Progenitor cell of endocrine pancreas (in vitro differentiated cells): ENCODE data around the gene LYRM2. TPM values are rescaled to one million over a fixed set of nuclear protein-coding genes. Genes with fewer than 3 reads are reported as not detected.

Experiments
- DNase-seq: peaks from one replicate; pipeline ENCODE4 v3.0.0; 2021; ENCODE audit warnings: low spot score; ENCODE audit not compliant: unreplicated experiment
- H3K27ac Mint-ChIP-seq: 2 replicates; pipeline ENCODE4 v1.8.0; 2021; ENCODE audit warnings: mild to moderate bottlenecking, moderate library complexity, mixed read lengths
- H3K27me3 Mint-ChIP-seq: 2 replicates; pipeline ENCODE4 v1.8.0; 2021; ENCODE audit warnings: mixed read lengths
- H3K36me3 Mint-ChIP-seq: 2 replicates; pipeline ENCODE4 v1.8.0; 2022; ENCODE audit warnings: mixed read lengths; ENCODE audit not compliant: insufficient read depth
- H3K4me1 Mint-ChIP-seq: 2 replicates; pipeline ENCODE4 v1.8.0; 2021; ENCODE audit warnings: low read depth, mixed read lengths
- H3K4me3 Mint-ChIP-seq: 2 replicates; pipeline ENCODE4 v1.8.0; 2021; ENCODE audit warnings: low read depth, mild to moderate bottlenecking, moderate library complexity, mixed read lengths
- H3K9me3 Mint-ChIP-seq: 2 replicates; pipeline ENCODE4 v1.8.0; 2021; ENCODE audit warnings: low read depth, mixed read lengths
- total RNA-seq: library from RNA; stranded (reverse); gene quantifications from 2 replicates; pipeline ENCODE4 v1.2.1, GENCODE V29; 2021
- TF ChIP-seq, protein P1 (sequence below): fragments of 200-600 bp; sonication (generic); IDR thresholded peaks from one replicate; pipeline ENCODE4 v1.5.0; 2021; ENCODE audit warnings: antibody characterized with exemption, mild to moderate bottlenecking; ENCODE audit not compliant: unreplicated experiment

Gene LYRM2
- total RNA-seq, 1 donor from 2014 or later, result 46.5 TPM

DNA sequence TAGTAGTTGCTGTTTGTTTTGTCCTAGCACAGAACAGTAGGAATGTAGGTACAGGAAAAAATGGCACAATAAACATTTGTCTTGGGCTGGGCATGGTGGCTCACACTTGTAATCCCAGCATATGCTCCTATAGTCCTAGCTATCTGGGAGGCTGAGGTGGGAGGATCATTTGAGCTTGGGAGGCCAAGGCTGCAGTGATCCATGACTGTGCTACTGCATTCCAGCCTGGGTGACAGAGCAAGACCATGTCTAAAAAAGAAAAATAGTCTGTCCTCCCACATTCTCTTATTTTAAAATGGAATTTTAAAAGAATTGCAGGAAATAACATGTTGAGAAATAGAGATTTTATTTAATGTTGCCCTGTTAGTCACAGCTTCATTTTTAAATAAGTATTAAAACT is 117.8 kb downstream of the LYRM2 start:
- no peak overlapping the region for H3K4me3 Mint-ChIP-seq
- no peak for DNase-seq
- H3K36me3 Mint-ChIP-seq, result no peaks in the 10 kb centered on the region
- no peak overlapping the region for H3K27ac Mint-ChIP-seq
- peaks cover 6% of the 10 kb centered on the region for H3K4me1 Mint-ChIP-seq
- H3K27me3 Mint-ChIP-seq, result no peaks in the 10 kb centered on the region
- H3K9me3 Mint-ChIP-seq, result no peaks in the 10 kb centered on the region
- TF ChIP-seq, protein P1, sequence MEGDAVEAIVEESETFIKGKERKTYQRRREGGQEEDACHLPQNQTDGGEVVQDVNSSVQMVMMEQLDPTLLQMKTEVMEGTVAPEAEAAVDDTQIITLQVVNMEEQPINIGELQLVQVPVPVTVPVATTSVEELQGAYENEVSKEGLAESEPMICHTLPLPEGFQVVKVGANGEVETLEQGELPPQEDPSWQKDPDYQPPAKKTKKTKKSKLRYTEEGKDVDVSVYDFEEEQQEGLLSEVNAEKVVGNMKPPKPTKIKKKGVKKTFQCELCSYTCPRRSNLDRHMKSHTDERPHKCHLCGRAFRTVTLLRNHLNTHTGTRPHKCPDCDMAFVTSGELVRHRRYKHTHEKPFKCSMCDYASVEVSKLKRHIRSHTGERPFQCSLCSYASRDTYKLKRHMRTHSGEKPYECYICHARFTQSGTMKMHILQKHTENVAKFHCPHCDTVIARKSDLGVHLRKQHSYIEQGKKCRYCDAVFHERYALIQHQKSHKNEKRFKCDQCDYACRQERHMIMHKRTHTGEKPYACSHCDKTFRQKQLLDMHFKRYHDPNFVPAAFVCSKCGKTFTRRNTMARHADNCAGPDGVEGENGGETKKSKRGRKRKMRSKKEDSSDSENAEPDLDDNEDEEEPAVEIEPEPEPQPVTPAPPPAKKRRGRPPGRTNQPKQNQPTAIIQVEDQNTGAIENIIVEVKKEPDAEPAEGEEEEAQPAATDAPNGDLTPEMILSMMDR, result no peak

DNA sequence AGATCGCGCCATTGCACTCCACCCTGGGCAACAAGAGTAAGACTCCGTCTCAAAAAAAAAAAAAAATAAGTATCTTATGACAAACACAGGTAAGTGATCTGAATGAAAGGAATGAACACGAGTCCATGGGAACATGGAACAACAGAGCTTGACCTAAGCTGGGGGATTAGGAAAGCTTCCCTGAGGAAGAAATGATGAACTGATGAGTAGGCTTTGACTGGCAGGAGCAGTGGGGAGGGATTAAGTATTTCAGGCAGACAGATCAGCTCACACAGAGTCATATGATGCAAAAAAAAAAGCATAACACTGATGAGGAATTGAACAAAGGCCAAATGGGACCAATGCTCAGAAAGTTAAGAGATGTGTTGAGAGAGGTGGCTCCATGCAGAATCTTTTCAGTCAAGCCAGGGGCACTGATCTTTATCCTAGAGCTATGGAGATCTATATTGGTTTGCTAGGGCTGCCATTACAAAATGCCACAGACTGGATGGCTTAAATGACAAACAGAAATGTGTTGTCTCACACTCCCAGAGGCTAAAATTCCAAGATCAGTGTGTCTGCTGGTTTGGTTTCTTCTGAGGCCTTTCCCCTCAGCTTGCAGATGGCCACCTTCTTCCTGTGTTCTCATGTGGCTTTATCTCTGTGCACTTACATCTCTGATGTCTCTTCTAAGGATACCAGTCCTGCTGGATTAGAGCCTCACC is 120.0 kb downstream of the LYRM2 start:
- H3K27me3 Mint-ChIP-seq, result no peaks in the 10 kb centered on the region
- no peak overlapping the region for H3K4me3 Mint-ChIP-seq
- H3K36me3 Mint-ChIP-seq, result no peaks in the 10 kb centered on the region
- no peak for DNase-seq
- TF ChIP-seq, protein P1, result no peak
- H3K27ac Mint-ChIP-seq, result no peak overlapping the region
- H3K9me3 Mint-ChIP-seq, result no peaks in the 10 kb centered on the region
- H3K4me1 Mint-ChIP-seq, result peaks cover 6% of the 10 kb centered on the region

Other genes starting within 250 kb of the LYRM2 start
- 8.0 and 11.4 TPM in 2 replicates for gene RRAGD, start 226.5 kb downstream of the LYRM2 start, total RNA-seq
- gene ANKRD6, start 205.6 kb downstream of the LYRM2 start, total RNA-seq, result 29.7 and 32.4 TPM in 2 replicates
- 44.1 and 47.1 TPM in 2 replicates for gene MDN1, start 181.0 kb upstream of the LYRM2 start, total RNA-seq
- 31.4 and 31.9 TPM in 2 replicates for gene CASP8AP2, start 191.1 kb upstream of the LYRM2 start, total RNA-seq